ENCODE data around the gene SGCD.

SGCD gene

DNA sequence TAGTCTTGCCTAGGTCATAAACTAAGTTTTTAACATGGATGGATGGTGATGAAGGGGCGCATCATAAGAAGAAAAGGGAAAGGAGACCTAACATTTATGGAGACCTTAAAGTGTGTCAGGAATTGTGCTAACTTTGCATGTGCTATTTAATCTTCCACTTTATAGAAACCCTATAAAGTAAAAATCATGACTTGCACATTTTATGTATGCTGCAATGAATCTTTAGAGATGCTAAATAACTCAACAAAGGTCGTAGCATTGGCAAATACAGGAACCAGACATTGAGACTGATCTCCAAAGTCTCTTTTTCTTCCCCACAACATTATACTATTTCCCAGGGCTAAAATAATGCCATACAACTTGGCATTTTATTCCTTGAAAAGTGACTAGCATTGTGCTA is 214.6 kb downstream of the SGCD start:
- no peak for ATAC-seq (replicated peaks)
- Mint-ChIP-seq H3K9me3 (no peaks in the 10 kb centered on the region), H3K27me3 (no peaks in the 10 kb centered on the region)

DNA sequence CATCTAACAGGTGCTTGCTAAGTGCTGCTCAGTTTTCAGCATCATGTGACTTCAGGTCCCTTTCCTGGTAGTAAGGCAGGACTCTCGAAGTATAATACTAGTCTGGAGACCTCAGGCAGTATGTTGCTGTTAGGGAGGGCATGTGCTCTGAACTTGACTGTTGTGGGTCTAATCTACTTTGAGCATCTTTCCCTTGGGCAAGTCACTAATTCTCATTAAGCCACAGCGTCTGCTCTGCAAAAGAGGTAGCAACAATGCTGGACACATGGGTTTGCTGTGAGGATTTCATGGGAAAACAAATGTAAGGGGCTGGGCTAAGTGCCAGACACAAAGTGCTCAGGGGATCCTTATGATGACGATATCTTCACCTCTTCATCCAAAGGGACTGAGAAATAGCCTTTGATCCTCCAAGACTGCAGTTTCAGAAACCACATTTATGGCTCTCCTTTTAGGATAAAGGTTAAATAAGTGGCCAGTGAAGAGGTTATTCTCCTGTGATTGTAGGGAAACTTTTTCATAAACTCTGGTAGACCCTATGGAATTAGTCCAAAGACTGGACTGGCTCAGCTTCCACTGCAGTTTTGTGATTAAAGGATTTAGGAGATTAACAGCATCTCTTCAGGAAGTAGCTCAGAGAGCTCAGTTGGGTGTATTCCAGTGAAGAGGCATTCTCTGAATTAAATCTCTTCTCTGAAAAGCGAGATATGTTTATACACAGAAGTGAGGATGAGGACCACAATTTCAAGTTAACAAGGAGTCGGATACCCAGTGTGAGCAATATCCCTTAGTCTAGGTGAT is 216.6 kb downstream of the SGCD start:
- H3K36me3 Mint-ChIP-seq = no peaks in the 10 kb centered on the region
- H3K9me3 Mint-ChIP-seq = no peaks in the 10 kb centered on the region
- no peak overlapping the region for H3K27ac Mint-ChIP-seq
- H3K4me1 Mint-ChIP-seq = no peaks in the 10 kb centered on the region
- H3K4me3 Mint-ChIP-seq = no peak overlapping the region
- ATAC-seq (replicated peaks) (no peak), DNase-seq (no peak)
- H3K27me3 Mint-ChIP-seq = no peaks in the 10 kb centered on the region

More for the DNA sequence above, 214.6 kb downstream of the SGCD start:
- Mint-ChIP-seq H3K4me3 (no peak overlapping the region), H3K36me3 (no peaks in the 10 kb centered on the region), H3K27ac (no peak overlapping the region), H3K4me1 (no peaks in the 10 kb centered on the region)
- DNase-seq = no peak

DNA sequence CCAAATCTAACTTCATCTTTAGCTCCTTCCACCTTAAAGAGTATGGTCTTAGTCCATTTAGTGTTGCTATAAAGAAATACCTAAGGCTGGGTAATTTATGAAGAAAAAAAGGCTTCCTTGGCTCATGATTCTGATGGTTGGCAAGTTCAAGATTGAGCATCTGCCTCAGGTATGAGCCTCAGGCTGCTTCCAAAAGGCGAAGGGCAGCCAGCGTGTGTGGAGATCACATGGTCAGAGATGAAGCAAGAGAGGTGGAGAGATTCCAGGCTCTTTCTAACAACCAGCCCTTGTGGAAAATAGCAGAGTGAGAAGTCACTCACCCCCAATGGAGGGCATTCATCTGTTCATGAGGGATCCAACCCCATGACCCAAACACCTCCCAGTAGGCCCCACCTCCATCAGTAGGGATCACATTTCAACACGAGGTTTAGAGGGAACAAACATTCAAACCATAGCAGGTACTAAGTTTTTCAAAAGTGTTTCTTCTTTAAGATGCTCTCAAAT is 225.9 kb downstream of the SGCD start:
- no peaks in the 10 kb centered on the region for H3K9me3 Mint-ChIP-seq
- H3K4me3 Mint-ChIP-seq = no peak overlapping the region
- ATAC-seq (replicated peaks) (no peak), DNase-seq (no peak)
- H3K36me3 Mint-ChIP-seq = no peaks in the 10 kb centered on the region
- no peaks in the 10 kb centered on the region for H3K27me3 Mint-ChIP-seq
- no peaks in the 10 kb centered on the region for H3K4me1 Mint-ChIP-seq
- no peak overlapping the region for H3K27ac Mint-ChIP-seq

- no peaks in the 10 kb centered on the region for H3K4me1 Mint-ChIP-seq
- H3K36me3 Mint-ChIP-seq = no peaks in the 10 kb centered on the region
- no peaks in the 10 kb centered on the region for H3K9me3 Mint-ChIP-seq
- no peaks in the 10 kb centered on the region for H3K27me3 Mint-ChIP-seq
- H3K27ac Mint-ChIP-seq = no peak overlapping the region
- ATAC-seq (replicated peaks) = no peak
- DNase-seq = no peak
- no peak overlapping the region for H3K4me3 Mint-ChIP-seq
These were observed 229.9 kb downstream of the SGCD start for GRCh38 chr5:156556666-156557406.

DNA sequence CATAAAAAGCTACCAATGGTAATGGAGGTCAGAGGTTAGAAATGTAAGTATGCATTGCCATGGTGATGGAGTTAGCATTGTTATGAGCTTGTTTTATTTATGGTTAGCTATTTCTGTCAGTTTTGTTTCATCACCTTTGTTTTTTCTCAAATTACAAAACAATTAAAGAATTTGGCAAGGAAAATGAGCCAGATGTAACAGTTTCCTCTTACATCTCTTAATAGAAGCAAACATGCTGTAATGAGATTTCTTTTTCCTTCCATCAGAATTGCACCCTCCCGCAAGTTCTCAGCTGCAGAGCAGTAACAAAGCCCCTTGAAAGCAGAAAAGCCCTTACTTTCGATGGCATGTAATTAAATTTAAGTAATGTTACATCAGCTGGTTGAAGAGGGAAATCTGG is 233.0 kb downstream of the SGCD start:
- Mint-ChIP-seq H3K27ac (no peak overlapping the region), H3K9me3 (peaks cover 0 to 2% of the 10 kb centered on the region in 2 donors), H3K27me3 (peaks cover 0 to 5% of the 10 kb centered on the region in 2 donors), H3K4me3 (no peak overlapping the region), H3K4me1 (no peaks in the 10 kb centered on the region), H3K36me3 (no peaks in the 10 kb centered on the region)
- DNase-seq (no peak), ATAC-seq (replicated peaks) (no peak)

DNA sequence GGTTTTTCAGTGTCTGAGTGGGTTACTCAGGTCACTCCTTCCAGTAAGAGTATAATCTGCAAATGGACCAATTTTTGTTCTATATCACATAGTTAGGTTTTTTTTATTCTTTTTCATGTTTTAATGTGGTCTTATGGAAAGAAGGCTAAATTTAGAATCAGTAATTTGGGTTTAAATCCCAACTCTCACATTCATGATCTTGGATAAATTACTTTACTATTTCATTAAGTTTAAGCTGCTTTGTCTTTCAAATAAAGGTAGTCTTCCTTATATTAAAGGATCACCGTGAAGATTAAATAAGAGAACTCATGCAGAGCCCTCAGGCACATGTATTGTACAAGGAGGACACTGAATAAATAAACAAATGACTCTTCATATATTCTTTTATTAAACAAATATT is 234.7 kb downstream of the SGCD start:
- Mint-ChIP-seq H3K4me3 (no peak overlapping the region), H3K4me1 (no peaks in the 10 kb centered on the region), H3K27ac (no peak overlapping the region), H3K36me3 (no peaks in the 10 kb centered on the region), H3K27me3 (peaks cover 0 to 5% of the 10 kb centered on the region in 2 donors), H3K9me3 (peaks cover 0 to 2% of the 10 kb centered on the region in 2 donors)
- no peak for DNase-seq
- ATAC-seq (replicated peaks) = no peak

- ATAC-seq (replicated peaks) = no peak
- no peak overlapping the region for H3K4me3 Mint-ChIP-seq
- H3K27ac Mint-ChIP-seq = no peak overlapping the region
- H3K36me3 Mint-ChIP-seq = no peaks in the 10 kb centered on the region
- DNase-seq = no peak
- H3K9me3 Mint-ChIP-seq = no peaks in the 10 kb centered on the region
- no peaks in the 10 kb centered on the region for H3K27me3 Mint-ChIP-seq
- no peaks in the 10 kb centered on the region for H3K4me1 Mint-ChIP-seq
These were observed 243.7 kb downstream of the SGCD start for GRCh38 chr5:156570615-156571014.

DNA sequence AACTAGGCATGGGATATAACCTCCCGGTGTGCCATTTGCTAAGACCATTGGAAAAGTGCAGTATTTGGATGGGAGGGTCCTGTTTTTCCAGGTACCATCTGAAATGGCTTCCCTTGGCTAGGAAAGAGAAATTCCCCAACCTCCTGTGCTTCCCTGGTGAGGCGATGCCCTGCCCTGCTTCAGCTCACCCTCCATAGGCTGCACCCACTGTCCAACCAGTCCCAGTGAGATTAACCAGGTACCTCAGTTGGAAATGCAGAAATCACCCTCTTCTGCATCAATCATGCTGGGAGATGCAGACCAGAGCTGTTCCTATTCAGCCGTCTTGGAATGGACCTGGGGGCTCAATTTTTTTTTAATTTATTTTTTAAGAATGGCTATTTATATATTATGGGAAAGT is 254.8 kb downstream of the SGCD start:
- H3K9me3 Mint-ChIP-seq = peaks cover 14 to 15% of the 10 kb centered on the region in 2 donors
- H3K27ac Mint-ChIP-seq = no peak overlapping the region
- H3K36me3 Mint-ChIP-seq = no peaks in the 10 kb centered on the region
- no peak for ATAC-seq (replicated peaks)
- H3K27me3 Mint-ChIP-seq = no peaks in the 10 kb centered on the region
- no peaks in the 10 kb centered on the region for H3K4me1 Mint-ChIP-seq
- H3K4me3 Mint-ChIP-seq = no peak overlapping the region
- DNase-seq = no peak

DNA sequence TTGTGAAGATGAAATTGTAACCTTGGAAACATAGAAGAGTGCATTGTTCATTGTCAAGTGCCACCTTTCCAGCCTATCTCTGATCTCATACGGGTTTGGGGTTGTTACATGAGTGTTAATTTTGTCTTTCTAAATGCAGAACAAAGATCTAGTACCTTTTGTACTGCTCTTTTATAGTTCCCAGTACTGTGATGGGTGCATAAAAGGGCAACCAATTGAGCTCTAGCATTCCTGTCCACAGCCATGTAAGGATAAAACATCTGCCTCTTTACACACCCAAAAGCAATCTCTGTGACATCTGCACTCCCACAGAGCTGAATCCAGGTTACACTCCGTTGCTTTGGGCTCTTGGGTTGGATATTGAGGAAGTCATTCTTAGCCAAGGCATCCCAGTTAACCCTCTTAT is 255.2 kb downstream of the SGCD start:
- Mint-ChIP-seq H3K27me3 (no peaks in the 10 kb centered on the region), H3K4me3 (no peak overlapping the region), H3K9me3 (peaks cover 14% of the 10 kb centered on the region in 2 donors), H3K4me1 (no peaks in the 10 kb centered on the region), H3K36me3 (no peaks in the 10 kb centered on the region), H3K27ac (no peak overlapping the region)
- DNase-seq (no peak), ATAC-seq (replicated peaks) (no peak)

DNA sequence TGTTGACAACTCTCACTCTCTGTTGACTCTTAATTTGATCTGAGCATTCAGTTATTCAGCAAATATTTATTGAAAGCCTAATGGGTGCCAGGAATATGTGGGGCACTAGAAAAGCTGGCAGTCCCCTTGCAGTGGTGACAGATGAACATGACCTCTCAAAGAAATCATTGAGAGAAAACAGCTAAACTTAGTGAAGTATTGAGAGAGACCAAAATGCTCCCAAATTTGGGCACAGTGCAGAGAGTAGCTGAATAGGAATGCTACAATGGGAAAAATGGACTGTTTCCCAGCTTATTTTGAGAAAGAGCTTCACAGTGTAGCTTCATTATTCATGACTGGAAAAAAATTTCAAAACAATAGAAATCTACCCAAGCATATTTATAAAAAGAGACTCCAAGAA is 257.9 kb downstream of the SGCD start:
- Mint-ChIP-seq H3K9me3 (peaks cover 4 to 10% of the 10 kb centered on the region in 2 donors), H3K36me3 (no peaks in the 10 kb centered on the region), H3K27ac (no peak overlapping the region), H3K4me3 (no peak overlapping the region), H3K27me3 (peaks cover 4 to 9% of the 10 kb centered on the region in 2 donors), H3K4me1 (no peaks in the 10 kb centered on the region)
- DNase-seq = no peak
- ATAC-seq (replicated peaks) = no peak

GRCh38 chr5:156585999-156586398 is 259.0 kb downstream of the SGCD start:
- no peak for ATAC-seq (replicated peaks)
- no peak overlapping the region for H3K4me3 Mint-ChIP-seq
- no peaks in the 10 kb centered on the region for H3K36me3 Mint-ChIP-seq
- H3K9me3 Mint-ChIP-seq = peaks cover 2 to 3% of the 10 kb centered on the region in 2 donors
- no peaks in the 10 kb centered on the region for H3K4me1 Mint-ChIP-seq
- peaks cover 4 to 9% of the 10 kb centered on the region in 2 donors for H3K27me3 Mint-ChIP-seq
- no peak overlapping the region for H3K27ac Mint-ChIP-seq
- no peak for DNase-seq

- H3K36me3 Mint-ChIP-seq = no peaks in the 10 kb centered on the region
- ATAC-seq (replicated peaks) (no peak), DNase-seq (no peak)
- no peak overlapping the region for H3K4me3 Mint-ChIP-seq
- H3K27me3 Mint-ChIP-seq = peaks cover 4 to 9% of the 10 kb centered on the region in 2 donors
- H3K4me1 Mint-ChIP-seq = no peaks in the 10 kb centered on the region
- no peak overlapping the region for H3K27ac Mint-ChIP-seq
- H3K9me3 Mint-ChIP-seq = peaks cover 2 to 3% of the 10 kb centered on the region in 2 donors
These were observed 260.0 kb downstream of the SGCD start for GRCh38 chr5:156587012-156587411.

GRCh38 chr5:156588306-156588705 is 261.3 kb downstream of the SGCD start:
- Mint-ChIP-seq H3K4me1 (no peaks in the 10 kb centered on the region), H3K36me3 (no peaks in the 10 kb centered on the region), H3K4me3 (no peak overlapping the region), H3K27ac (no peak overlapping the region), H3K27me3 (peaks cover 9% of the 10 kb centered on the region in 2 donors), H3K9me3 (no peaks in the 10 kb centered on the region)
- ATAC-seq (replicated peaks) (no peak), DNase-seq (no peak)

DNA sequence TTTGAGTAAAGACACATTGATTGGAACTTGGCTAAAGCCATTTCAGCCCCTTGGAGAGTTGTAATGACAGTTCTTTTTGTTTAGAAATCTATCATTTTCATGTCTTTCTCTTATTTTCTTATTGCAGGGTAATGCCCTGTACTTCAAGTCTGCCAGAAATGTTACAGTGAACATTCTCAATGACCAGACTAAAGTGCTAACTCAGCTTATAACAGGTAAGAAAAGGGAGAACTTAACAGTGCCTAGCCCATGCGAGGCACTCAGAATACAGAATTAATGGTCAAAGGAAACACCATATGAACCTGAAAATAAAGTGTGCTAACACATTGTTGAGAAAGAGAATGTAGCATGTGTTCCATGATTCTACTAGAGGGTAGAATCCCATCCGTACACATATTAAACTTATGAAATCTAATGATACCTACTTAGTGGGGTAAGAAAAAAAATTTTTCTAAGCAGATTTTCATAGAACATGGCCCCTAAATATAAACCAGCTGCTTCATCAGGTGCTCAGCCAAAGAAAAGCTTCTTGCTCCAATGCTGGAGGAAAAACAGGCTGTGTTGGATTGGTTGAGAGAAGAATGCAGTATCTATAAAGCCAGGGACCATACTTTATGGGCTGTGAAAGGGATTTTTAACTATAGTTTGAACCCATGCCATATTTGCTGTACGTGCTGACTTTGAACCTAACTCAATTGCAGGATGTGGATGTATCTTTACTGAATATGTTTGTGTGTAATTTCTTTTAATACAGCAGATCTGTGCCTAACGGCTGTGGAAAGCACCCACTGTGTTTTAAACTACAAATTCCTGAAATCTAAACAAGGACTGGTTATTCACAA is 262.4 kb downstream of the SGCD start:
- Mint-ChIP-seq H3K9me3 (no peaks in the 10 kb centered on the region), H3K27me3 (peaks cover 9% of the 10 kb centered on the region in 2 donors), H3K4me1 (no peaks in the 10 kb centered on the region), H3K4me3 (no peak overlapping the region), H3K27ac (no peak overlapping the region), H3K36me3 (no peaks in the 10 kb centered on the region)
- no peak for ATAC-seq (replicated peaks)
- DNase-seq = no peak
